ENCODE measurements around the gene SLC38A11.

The SLC38A11 gene

DNA sequence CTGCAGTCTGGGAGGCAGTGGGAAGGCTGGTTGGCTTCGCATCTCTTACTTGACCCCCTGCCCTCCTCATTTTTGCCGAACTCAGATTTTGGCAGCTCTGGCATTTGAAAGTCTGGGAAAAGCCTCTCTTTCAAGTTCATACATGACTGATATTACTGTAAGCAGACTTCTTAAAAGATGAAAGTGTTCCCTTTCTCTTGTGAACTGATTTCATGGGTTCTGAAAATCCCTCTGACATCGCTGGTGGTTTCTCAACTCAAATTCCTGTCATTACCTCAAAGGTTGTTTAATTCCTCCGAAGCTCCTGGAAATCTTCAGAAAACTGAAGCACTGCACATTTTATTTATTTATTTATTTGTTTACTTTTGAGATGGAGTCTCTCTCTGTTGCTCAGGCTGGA lies 16.9 kb upstream of the SLC38A11 start:
- Histone ChIP-seq H3K9me3 (ENCODE audit: control insufficient read depth in 2 of 2, low read length in 2 of 2) (no peaks in the 10 kb centered on the region), H3K27me3 (ENCODE audit: control insufficient read depth in 2 of 2, insufficient read depth in 2 of 2, low read length in 2 of 2) (no peaks in the 10 kb centered on the region), H3K27ac (ENCODE audit: low read depth in 2 of 2, low read length in 2 of 2) (no peak overlapping the region), H3K4me3 (ENCODE audit: low read length in 2 of 2) (no peak overlapping the region), H3K36me3 (ENCODE audit: control insufficient read depth in 2 of 2, insufficient read depth in 2 of 2, low read length in 2 of 2) (no peaks in the 10 kb centered on the region), H3K4me1 (ENCODE audit: control insufficient read depth in 2 of 2, insufficient read depth in 2 of 2, low read length in 2 of 2) (no peaks in the 10 kb centered on the region), H3K9ac (ENCODE audit: low read depth in 1 of 2, low read length in 2 of 2) (no peak overlapping the region)

DNA sequence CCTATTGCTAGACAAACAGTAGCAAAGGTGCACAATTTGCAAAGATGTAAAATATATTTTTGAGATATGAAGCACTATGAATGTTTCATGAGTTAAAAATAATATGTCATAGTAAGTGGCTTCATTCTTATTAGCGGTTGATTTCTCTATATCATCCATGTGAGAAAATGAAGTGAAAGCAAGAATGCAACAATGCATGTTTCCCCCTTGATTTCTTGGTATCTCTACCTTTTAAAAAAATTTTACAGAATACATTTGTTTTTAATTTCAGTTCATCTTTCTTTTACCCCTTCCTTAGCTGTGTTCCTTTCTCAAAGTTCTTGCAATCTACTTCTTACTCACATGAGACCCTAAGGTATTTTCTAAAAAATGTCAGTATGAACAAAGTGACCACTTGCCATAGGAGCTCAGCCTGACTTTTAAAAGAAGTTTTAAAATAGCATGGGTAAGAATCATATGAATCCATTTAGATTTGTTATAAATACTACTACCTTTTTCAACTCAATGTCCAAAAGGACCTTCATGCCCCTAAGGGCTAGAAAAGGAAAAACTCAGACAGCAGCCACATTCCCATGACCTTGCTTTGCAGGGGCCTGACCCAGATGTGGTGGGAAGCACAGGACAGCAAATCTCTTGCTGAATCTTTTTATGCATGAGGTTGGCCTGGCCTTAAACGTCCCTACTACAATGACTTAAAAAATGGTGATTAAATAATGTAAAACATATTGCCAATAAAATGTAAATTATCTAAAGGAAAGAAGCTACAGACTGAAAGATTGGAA lies 14.8 kb upstream of the SLC38A11 start:
- H3K36me3 ChIP-seq (ENCODE audit: control insufficient read depth in 2 of 2, insufficient read depth in 2 of 2, low read length in 2 of 2): no peaks in the 10 kb centered on the region
- H3K9ac ChIP-seq (ENCODE audit: low read depth in 1 of 2, low read length in 2 of 2): no peak overlapping the region
- H3K27ac ChIP-seq (ENCODE audit: low read depth in 2 of 2, low read length in 2 of 2): no peak overlapping the region
- no peaks in the 10 kb centered on the region for H3K27me3 ChIP-seq (ENCODE audit: control insufficient read depth in 2 of 2, insufficient read depth in 2 of 2, low read length in 2 of 2)
- H3K4me3 ChIP-seq (ENCODE audit: low read length in 2 of 2): no peak overlapping the region
- no peaks in the 10 kb centered on the region for H3K4me1 ChIP-seq (ENCODE audit: control insufficient read depth in 2 of 2, insufficient read depth in 2 of 2, low read length in 2 of 2)
- no peaks in the 10 kb centered on the region for H3K9me3 ChIP-seq (ENCODE audit: control insufficient read depth in 2 of 2, low read length in 2 of 2)

DNA sequence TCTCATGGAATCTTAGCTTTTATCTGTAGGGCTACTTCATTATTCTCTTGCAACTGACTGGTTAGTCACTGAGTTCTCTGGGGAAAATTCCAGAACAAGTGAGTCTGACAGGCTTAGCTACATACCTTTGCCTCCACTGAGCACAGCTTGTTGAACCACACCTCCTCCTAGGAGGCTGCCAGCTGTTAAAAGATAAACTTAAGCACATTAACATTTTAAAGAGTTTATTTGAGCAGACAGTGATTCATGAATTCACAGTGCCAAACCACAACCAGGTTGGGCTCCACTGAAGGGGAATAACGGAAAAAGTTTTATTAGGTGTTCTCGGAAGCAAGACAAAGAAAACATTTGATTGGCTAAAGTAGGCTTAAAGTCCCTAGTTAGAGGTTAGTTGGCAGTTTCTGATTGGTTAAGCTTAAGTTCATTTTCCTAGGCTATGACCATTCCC lies 12.5 kb upstream of the SLC38A11 start:
- Histone ChIP-seq H3K27me3 (ENCODE audit: control insufficient read depth in 2 of 2, insufficient read depth in 2 of 2, low read length in 2 of 2) (no peaks in the 10 kb centered on the region), H3K9me3 (ENCODE audit: control insufficient read depth in 2 of 2, low read length in 2 of 2) (no peaks in the 10 kb centered on the region), H3K27ac (ENCODE audit: low read depth in 2 of 2, low read length in 2 of 2) (no peak overlapping the region), H3K9ac (ENCODE audit: low read depth in 1 of 2, low read length in 2 of 2) (no peak overlapping the region), H3K36me3 (ENCODE audit: control insufficient read depth in 2 of 2, insufficient read depth in 2 of 2, low read length in 2 of 2) (no peaks in the 10 kb centered on the region), H3K4me1 (ENCODE audit: control insufficient read depth in 2 of 2, insufficient read depth in 2 of 2, low read length in 2 of 2) (no peaks in the 10 kb centered on the region), H3K4me3 (ENCODE audit: low read length in 2 of 2) (no peak overlapping the region)

DNA sequence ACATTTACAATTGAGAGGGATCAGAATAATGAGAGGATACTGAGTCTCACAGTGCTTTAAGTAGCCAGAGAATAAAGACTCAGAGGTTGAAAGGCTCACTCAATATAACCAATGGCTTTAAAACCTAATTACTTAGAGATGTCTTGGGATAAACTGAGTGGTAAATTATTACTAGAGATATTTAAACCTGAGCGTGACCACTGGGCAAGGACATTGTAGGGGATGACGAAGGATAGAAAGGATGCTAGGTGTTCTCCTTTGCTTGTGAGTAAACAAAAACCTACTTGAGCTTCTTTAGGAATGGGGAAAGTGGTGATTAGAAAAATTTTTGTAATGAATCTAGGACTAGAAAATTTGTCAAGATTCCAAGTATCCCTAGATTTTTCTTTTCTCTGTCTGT lies 12.0 kb upstream of the SLC38A11 start:
- no peaks in the 10 kb centered on the region for H3K36me3 ChIP-seq (ENCODE audit: control insufficient read depth in 2 of 2, insufficient read depth in 2 of 2, low read length in 2 of 2)
- no peak overlapping the region for H3K27ac ChIP-seq (ENCODE audit: low read depth in 2 of 2, low read length in 2 of 2)

DNA sequence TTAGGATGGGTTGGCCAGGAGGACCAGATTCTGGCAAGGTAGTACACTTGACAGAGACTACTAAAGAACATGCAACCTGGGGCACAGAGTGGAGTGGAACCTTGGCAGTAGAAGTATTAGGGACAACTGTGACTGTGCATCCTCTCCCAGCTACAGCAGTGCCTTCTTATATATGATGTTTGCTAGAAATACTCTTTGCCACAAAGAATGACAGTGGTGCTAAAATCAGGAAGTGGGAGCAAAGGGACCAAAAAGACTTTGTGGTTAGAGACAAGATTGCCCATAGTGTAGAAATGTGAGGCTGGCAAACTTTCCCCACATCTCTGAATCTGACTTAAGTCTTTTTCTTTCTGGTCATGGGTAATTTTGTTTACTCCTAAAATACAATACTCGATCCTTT lies 9.4 kb upstream of the SLC38A11 start:
- Histone ChIP-seq H3K27ac (ENCODE audit: low read depth in 2 of 2, low read length in 2 of 2) (no peak overlapping the region), H3K4me1 (ENCODE audit: control insufficient read depth in 2 of 2, insufficient read depth in 2 of 2, low read length in 2 of 2) (no peaks in the 10 kb centered on the region), H3K27me3 (ENCODE audit: control insufficient read depth in 2 of 2, insufficient read depth in 2 of 2, low read length in 2 of 2) (no peaks in the 10 kb centered on the region)

More for the DNA sequence above, 12.0 kb upstream of the SLC38A11 start:
- Histone ChIP-seq H3K4me3 (ENCODE audit: low read length in 2 of 2) (no peak overlapping the region), H3K4me1 (ENCODE audit: control insufficient read depth in 2 of 2, insufficient read depth in 2 of 2, low read length in 2 of 2) (no peaks in the 10 kb centered on the region), H3K9me3 (ENCODE audit: control insufficient read depth in 2 of 2, low read length in 2 of 2) (no peaks in the 10 kb centered on the region), H3K27me3 (ENCODE audit: control insufficient read depth in 2 of 2, insufficient read depth in 2 of 2, low read length in 2 of 2) (no peaks in the 10 kb centered on the region), H3K9ac (ENCODE audit: low read depth in 1 of 2, low read length in 2 of 2) (no peak overlapping the region)

DNA sequence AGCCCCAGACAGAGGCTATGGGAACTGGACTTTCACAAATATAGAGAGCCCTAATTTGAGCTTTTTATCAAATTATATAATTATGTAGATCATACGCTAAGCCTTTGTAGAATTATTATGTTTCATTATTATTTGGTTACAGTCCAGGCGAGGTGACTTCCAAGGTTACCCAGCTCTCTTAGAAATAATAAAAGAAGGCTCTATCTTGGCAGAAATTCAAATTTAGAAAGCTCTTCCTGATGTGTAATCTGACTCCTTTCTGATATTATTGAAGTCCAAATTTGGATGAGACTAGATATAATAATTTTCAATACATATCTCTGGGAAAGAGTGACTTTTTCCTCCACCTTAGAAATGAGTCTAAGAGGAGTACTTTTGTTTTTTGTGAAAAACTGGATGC lies 4.8 kb upstream of the SLC38A11 start:
- Histone ChIP-seq H3K27ac (ENCODE audit: low read depth in 2 of 2, low read length in 2 of 2) (no peak overlapping the region), H3K9ac (ENCODE audit: low read depth in 1 of 2, low read length in 2 of 2) (no peak overlapping the region), H3K9me3 (ENCODE audit: control insufficient read depth in 2 of 2, low read length in 2 of 2) (no peaks in the 10 kb centered on the region), H3K36me3 (ENCODE audit: control insufficient read depth in 2 of 2, insufficient read depth in 2 of 2, low read length in 2 of 2) (no peaks in the 10 kb centered on the region), H3K27me3 (ENCODE audit: control insufficient read depth in 2 of 2, insufficient read depth in 2 of 2, low read length in 2 of 2) (no peaks in the 10 kb centered on the region), H3K4me3 (ENCODE audit: low read length in 2 of 2) (no peak overlapping the region), H3K4me1 (ENCODE audit: control insufficient read depth in 2 of 2, insufficient read depth in 2 of 2, low read length in 2 of 2) (peaks cover 0 to under 1% of the 10 kb centered on the region in 2 donors)

More for the DNA sequence above, 9.4 kb upstream of the SLC38A11 start:
- H3K9me3 ChIP-seq (ENCODE audit: control insufficient read depth in 2 of 2, low read length in 2 of 2): no peaks in the 10 kb centered on the region
- no peak overlapping the region for H3K4me3 ChIP-seq (ENCODE audit: low read length in 2 of 2)
- H3K9ac ChIP-seq (ENCODE audit: low read depth in 1 of 2, low read length in 2 of 2): no peak overlapping the region
- no peaks in the 10 kb centered on the region for H3K36me3 ChIP-seq (ENCODE audit: control insufficient read depth in 2 of 2, insufficient read depth in 2 of 2, low read length in 2 of 2)

DNA sequence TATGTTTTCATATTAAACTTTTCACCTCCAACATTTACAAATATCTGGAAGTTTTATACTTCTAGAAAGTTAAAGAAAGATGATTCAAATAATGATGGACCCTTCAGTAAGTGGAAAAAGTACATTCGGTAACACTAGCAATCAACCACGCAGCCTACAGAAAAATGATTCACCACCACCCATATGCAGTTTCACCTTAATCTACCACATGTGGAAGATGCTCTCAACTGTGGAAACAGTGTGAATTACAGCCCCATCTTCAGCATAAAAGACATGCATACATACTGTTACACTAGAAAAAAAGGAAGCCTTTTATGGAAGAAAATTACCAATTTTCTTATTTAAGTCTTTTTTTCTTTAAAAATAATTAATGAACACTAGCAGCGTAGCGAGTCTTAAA lies 1.1 kb downstream of the SLC38A11 start:
- Histone ChIP-seq H3K4me3 (ENCODE audit: low read length in 2 of 2) (no peak overlapping the region), H3K4me1 (ENCODE audit: control insufficient read depth in 2 of 2, insufficient read depth in 2 of 2, low read length in 2 of 2) (peaks cover 0 to 3% of the 10 kb centered on the region in 2 donors), H3K27ac (ENCODE audit: low read depth in 2 of 2, low read length in 2 of 2) (no peak overlapping the region)

DNA sequence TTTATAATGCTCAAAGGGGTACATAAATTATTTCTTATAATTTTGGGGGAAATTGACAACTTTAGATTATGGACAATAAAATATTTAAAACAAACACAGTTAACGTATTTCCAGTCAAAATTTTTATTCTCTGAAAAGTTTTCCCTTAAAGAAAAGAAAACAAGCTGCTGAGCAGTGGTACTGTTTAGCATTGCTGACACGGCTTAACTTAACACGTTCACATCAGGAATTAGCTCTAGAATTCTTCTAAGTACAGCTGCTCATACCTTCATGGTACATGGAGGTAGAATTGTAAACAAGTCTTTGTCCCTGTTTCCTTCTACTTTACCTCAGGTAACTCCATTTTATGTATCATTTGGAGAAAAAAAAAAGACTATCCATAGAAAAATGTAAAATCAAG lies 2.0 kb downstream of the SLC38A11 start:
- Histone ChIP-seq H3K36me3 (ENCODE audit: control insufficient read depth in 2 of 2, insufficient read depth in 2 of 2, low read length in 2 of 2) (no peaks in the 10 kb centered on the region), H3K9me3 (ENCODE audit: control insufficient read depth in 2 of 2, low read length in 2 of 2) (no peaks in the 10 kb centered on the region), H3K4me1 (ENCODE audit: control insufficient read depth in 2 of 2, insufficient read depth in 2 of 2, low read length in 2 of 2) (peaks cover 0 to 3% of the 10 kb centered on the region in 2 donors), H3K9ac (ENCODE audit: low read depth in 1 of 2, low read length in 2 of 2) (no peak overlapping the region), H3K27me3 (ENCODE audit: control insufficient read depth in 2 of 2, insufficient read depth in 2 of 2, low read length in 2 of 2) (peaks cover 0 to 3% of the 10 kb centered on the region in 2 donors), H3K4me3 (ENCODE audit: low read length in 2 of 2) (no peak overlapping the region), H3K27ac (ENCODE audit: low read depth in 2 of 2, low read length in 2 of 2) (no peak overlapping the region)

More for the DNA sequence above, 1.1 kb downstream of the SLC38A11 start:
- H3K27me3 ChIP-seq (ENCODE audit: control insufficient read depth in 2 of 2, insufficient read depth in 2 of 2, low read length in 2 of 2): peaks cover 0 to 3% of the 10 kb centered on the region in 2 donors
- H3K9me3 ChIP-seq (ENCODE audit: control insufficient read depth in 2 of 2, low read length in 2 of 2): no peaks in the 10 kb centered on the region
- H3K36me3 ChIP-seq (ENCODE audit: control insufficient read depth in 2 of 2, insufficient read depth in 2 of 2, low read length in 2 of 2): no peaks in the 10 kb centered on the region
- no peak overlapping the region for H3K9ac ChIP-seq (ENCODE audit: low read depth in 1 of 2, low read length in 2 of 2)

DNA sequence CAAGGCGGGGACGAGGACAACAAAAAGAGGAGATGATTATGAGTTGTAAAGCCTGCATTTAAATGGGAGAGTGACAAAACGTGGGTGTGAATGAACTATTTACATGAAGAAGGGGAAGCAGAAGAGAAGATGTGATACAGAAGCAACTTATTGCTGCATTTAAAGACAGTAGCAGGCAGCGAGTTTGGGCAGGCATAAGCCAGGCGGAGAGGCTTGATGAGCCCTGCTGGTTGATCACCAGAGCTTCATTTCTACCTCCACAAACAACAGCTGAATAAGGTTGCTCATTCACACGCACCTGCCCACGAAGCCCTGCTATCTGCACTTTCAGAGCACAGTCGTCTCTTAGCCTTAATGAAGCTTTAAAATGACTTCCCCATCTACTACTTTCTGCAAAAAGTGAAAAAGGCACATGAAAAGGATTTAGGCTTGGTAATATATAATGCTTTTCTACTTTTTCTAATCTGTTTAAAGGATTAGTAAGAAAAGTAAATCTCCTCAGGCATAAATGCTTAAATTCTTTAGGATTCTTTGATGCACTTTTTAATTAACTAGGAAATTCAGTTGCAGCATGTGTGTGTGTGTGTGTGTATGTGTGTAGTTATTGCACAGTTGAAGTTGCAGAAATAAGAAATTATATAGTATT lies 3.1 kb downstream of the SLC38A11 start:
- H3K4me3 ChIP-seq (ENCODE audit: low read length in 2 of 2): no peak overlapping the region
- H3K27me3 ChIP-seq (ENCODE audit: control insufficient read depth in 2 of 2, insufficient read depth in 2 of 2, low read length in 2 of 2): peaks cover 0 to 3% of the 10 kb centered on the region in 2 donors
- no peaks in the 10 kb centered on the region for H3K36me3 ChIP-seq (ENCODE audit: control insufficient read depth in 2 of 2, insufficient read depth in 2 of 2, low read length in 2 of 2)
- no peaks in the 10 kb centered on the region for H3K9me3 ChIP-seq (ENCODE audit: control insufficient read depth in 2 of 2, low read length in 2 of 2)
- no peak overlapping the region for H3K27ac ChIP-seq (ENCODE audit: low read depth in 2 of 2, low read length in 2 of 2)
- no peak overlapping the region for H3K9ac ChIP-seq (ENCODE audit: low read depth in 1 of 2, low read length in 2 of 2)
- peaks cover 0 to 3% of the 10 kb centered on the region in 2 donors for H3K4me1 ChIP-seq (ENCODE audit: control insufficient read depth in 2 of 2, insufficient read depth in 2 of 2, low read length in 2 of 2)

DNA sequence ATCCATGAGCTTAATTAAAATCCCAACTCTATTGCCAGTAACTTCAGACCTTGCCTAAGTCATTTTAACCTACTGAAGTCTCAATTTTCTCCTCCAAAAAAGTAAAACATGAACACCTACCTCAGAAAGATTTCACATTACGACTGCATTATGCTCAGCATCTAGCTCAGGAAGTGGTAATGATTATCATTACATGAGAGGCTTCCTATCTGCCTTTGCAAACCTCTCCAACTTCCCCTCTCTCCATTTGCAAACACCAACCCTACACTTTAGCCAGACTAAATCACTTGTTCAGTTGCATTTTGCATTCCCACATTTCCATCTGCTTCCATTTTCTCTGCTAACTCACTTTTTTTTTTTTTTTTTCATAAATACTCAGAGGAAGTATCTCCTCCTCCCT lies 6.8 kb downstream of the SLC38A11 start:
- Histone ChIP-seq H3K4me1 (ENCODE audit: control insufficient read depth in 2 of 2, insufficient read depth in 2 of 2, low read length in 2 of 2) (no peaks in the 10 kb centered on the region), H3K4me3 (ENCODE audit: low read length in 2 of 2) (no peak overlapping the region), H3K9ac (ENCODE audit: low read depth in 1 of 2, low read length in 2 of 2) (no peak overlapping the region), H3K36me3 (ENCODE audit: control insufficient read depth in 2 of 2, insufficient read depth in 2 of 2, low read length in 2 of 2) (no peaks in the 10 kb centered on the region), H3K27ac (ENCODE audit: low read depth in 2 of 2, low read length in 2 of 2) (no peak overlapping the region), H3K27me3 (ENCODE audit: control insufficient read depth in 2 of 2, insufficient read depth in 2 of 2, low read length in 2 of 2) (no peaks in the 10 kb centered on the region), H3K9me3 (ENCODE audit: control insufficient read depth in 2 of 2, low read length in 2 of 2) (no peaks in the 10 kb centered on the region)

Measured in mucosa of rectum (tissue), 2 donors.